Cardiac muscle cell (in vitro differentiated cells and primary cell): Measurements from ENCODE around the gene ARID4B. TPM values are rescaled to one million over a fixed set of nuclear protein-coding genes. Genes with fewer than 3 reads are reported as not detected.

Source experiments
- DNase-seq, 2 donors: peaks; one replicate each; pipeline versions ENCODE4 v3.0.0 to v3.0.0-alpha.2; 2010 to 2017; ENCODE audit warnings: low read depth in 1 of 2, low spot score in 1 of 2
- H3K27ac ChIP-seq: fragments of 200-600 bp; sonication (generic); 2 replicates; pipeline ENCODE4 v1.5.1; 2016
- H3K27me3 ChIP-seq: fragments of 200-600 bp; sonication (generic); 2 replicates; pipeline ENCODE4 v1.6.0; 2016; ENCODE audit warnings: control low read depth
- H3K36me3 ChIP-seq: fragments of 200-600 bp; sonication (generic); 2 replicates; pipeline ENCODE4 v1.5.1; 2016; ENCODE audit warnings: control low read depth
- H3K4me1 ChIP-seq: fragments of 200-600 bp; sonication (generic); 2 replicates; pipeline ENCODE4 v1.8.1; 2017; ENCODE audit warnings: low read depth, mild to moderate bottlenecking, mixed run types
- H3K4me3 ChIP-seq: fragments of 200-600 bp; sonication (generic); 2 replicates; pipeline ENCODE4 v1.5.1; 2016; ENCODE audit warnings: mild to moderate bottlenecking
- H3K9me3 ChIP-seq: fragments of 200-600 bp; sonication (generic); 2 replicates; pipeline ENCODE4 v1.5.1; 2017; ENCODE audit warnings: low read depth, mild to moderate bottlenecking, control low read depth
- CTCF ChIP-seq: IDR thresholded peaks from 2 replicates; pipeline ENCODE4 v1.5.1; 2012; ENCODE audit warnings: low read depth, mild to moderate bottlenecking, low read length
- polyA plus RNA-seq: library from polyadenylated mRNA; unstranded; fragments of >200 nt; fragmentation: Nextera tagmentation; extraction: Ambion mirVana; gene quantifications from 2 replicates; pipeline ENCODE4 v1.2.1, GENCODE V29; 2016
- total RNA-seq: library from RNA; depleted of rRNA; stranded (reverse); fragments of >200 nt; gene quantifications from 2 replicates; pipeline ENCODE4 v1.2.3, GENCODE V29; 2016

The ARID4B gene
- total and polyA plus RNA-seq, 2 experiments from 2014 or later, result 33.8 to 37.9 TPM

- no peaks in the 10 kb centered on the region for H3K27me3 ChIP-seq
- H3K4me1 ChIP-seq, result peaks cover 21% of the 10 kb centered on the region
- TF ChIP-seq CTCF, result no peak
- no peak overlapping the region for H3K27ac ChIP-seq
- H3K4me3 ChIP-seq, result no peak overlapping the region
- DNase-seq, result no peak
- peaks cover 11% of the 10 kb centered on the region for H3K36me3 ChIP-seq
- no peaks in the 10 kb centered on the region for H3K9me3 ChIP-seq
These were observed 3.4 kb upstream of the ARID4B start for GRCh38 chr1:235331401-235331800.

- Histone ChIP-seq H3K4me1 (peaks cover 26% of the 10 kb centered on the region), H3K36me3 (peaks cover 6% of the 10 kb centered on the region), H3K4me3 (no peak overlapping the region), H3K9me3 (no peaks in the 10 kb centered on the region), H3K27me3 (no peaks in the 10 kb centered on the region), H3K27ac (no peak overlapping the region)
- DNase-seq, result no peak
- TF ChIP-seq CTCF, result no peak
These were observed 2.9 kb upstream of the ARID4B start for GRCh38 chr1:235330918-235331285.

- Histone ChIP-seq H3K27me3 (no peaks in the 10 kb centered on the region), H3K9me3 (no peaks in the 10 kb centered on the region), H3K4me3 (peak overlapping the region; percentile 55), H3K27ac (peak overlapping the region; percentile 85), H3K4me1 (peaks cover 35% of the 10 kb centered on the region), H3K36me3 (no peaks in the 10 kb centered on the region)
- peak in 1 of 2 donors; percentile 55 for DNase-seq
- TF ChIP-seq CTCF, result peak; percentile 9
These were observed 1.3 kb upstream of the ARID4B start for GRCh38 chr1:235329139-235329902.

- Histone ChIP-seq H3K4me3 (peak within 1 kb of the TSS; percentile 99), H3K27me3 (no peaks in the 10 kb centered on the region), H3K4me1 (peaks cover 35% of the 10 kb centered on the region), H3K9me3 (no peaks in the 10 kb centered on the region), H3K27ac (peak within 1 kb of the TSS; percentile 96), H3K36me3 (no peaks in the 10 kb centered on the region)
- TF ChIP-seq CTCF, result no peak
- peak; percentile 99 to 100 for DNase-seq
These were observed 526 bp upstream of the ARID4B start, which contains the start of gene GGPS1 for GRCh38 chr1:235328271-235329138. Gene GGPS1, plus strand, starts transcription at chr1:235328570. Its CDS starts 6,695 bp downstream, at chr1:235335265.

- no peak for TF ChIP-seq CTCF
- Histone ChIP-seq H3K4me3 (peak overlapping the region; percentile 99), H3K9me3 (no peaks in the 10 kb centered on the region), H3K36me3 (no peaks in the 10 kb centered on the region), H3K27me3 (no peaks in the 10 kb centered on the region), H3K4me1 (peaks cover 34% of the 10 kb centered on the region), H3K27ac (peak overlapping the region; percentile 96)
- DNase-seq, result peak; percentile 31 to 72
These were observed 1.0 kb downstream of the ARID4B start for GRCh38 chr1:235326719-235327558.
